ENCODE results near the gene KCNH1.

DNA sequence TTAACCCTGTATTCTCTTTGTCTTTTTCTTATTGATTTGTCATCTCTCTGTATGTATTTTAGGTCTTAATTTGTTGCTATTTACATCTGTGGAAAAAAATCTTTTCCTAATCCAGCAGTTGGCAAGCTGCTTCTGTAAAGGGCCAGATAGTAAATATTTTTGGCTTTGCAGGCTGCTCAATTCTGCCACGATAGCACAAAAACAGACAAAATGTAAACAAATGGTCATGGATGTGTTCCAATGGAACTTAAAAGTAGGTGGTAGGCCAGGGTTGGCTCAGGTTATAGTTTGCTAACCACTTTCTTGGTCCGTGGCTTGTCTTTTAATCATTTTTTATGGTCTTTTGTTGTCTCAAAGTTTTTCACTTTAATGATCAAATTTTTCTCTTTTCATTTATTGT, 433.4 kb downstream of the KCNH1 start:
- no peak for TF ChIP-seq PHF8 (IDR thresholded peaks at IDR 0.05; ENCODE audit: borderline replicate concordance, low read length)
- TF ChIP-seq, protein P1, sequence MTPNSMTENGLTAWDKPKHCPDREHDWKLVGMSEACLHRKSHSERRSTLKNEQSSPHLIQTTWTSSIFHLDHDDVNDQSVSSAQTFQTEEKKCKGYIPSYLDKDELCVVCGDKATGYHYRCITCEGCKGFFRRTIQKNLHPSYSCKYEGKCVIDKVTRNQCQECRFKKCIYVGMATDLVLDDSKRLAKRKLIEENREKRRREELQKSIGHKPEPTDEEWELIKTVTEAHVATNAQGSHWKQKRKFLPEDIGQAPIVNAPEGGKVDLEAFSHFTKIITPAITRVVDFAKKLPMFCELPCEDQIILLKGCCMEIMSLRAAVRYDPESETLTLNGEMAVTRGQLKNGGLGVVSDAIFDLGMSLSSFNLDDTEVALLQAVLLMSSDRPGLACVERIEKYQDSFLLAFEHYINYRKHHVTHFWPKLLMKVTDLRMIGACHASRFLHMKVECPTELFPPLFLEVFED (CRISPR knock-in tag; conservative IDR thresholded peaks at IDR 0.05): no peak
- TF ChIP-seq SIN3A (IDR thresholded peaks at IDR 0.05; ENCODE audit: borderline replicate concordance in 2 of 2, control insufficient read depth in 1 of 2, low read depth in 2 of 2, low read length in 2 of 2): no peak
- TF ChIP-seq, protein P2, sequence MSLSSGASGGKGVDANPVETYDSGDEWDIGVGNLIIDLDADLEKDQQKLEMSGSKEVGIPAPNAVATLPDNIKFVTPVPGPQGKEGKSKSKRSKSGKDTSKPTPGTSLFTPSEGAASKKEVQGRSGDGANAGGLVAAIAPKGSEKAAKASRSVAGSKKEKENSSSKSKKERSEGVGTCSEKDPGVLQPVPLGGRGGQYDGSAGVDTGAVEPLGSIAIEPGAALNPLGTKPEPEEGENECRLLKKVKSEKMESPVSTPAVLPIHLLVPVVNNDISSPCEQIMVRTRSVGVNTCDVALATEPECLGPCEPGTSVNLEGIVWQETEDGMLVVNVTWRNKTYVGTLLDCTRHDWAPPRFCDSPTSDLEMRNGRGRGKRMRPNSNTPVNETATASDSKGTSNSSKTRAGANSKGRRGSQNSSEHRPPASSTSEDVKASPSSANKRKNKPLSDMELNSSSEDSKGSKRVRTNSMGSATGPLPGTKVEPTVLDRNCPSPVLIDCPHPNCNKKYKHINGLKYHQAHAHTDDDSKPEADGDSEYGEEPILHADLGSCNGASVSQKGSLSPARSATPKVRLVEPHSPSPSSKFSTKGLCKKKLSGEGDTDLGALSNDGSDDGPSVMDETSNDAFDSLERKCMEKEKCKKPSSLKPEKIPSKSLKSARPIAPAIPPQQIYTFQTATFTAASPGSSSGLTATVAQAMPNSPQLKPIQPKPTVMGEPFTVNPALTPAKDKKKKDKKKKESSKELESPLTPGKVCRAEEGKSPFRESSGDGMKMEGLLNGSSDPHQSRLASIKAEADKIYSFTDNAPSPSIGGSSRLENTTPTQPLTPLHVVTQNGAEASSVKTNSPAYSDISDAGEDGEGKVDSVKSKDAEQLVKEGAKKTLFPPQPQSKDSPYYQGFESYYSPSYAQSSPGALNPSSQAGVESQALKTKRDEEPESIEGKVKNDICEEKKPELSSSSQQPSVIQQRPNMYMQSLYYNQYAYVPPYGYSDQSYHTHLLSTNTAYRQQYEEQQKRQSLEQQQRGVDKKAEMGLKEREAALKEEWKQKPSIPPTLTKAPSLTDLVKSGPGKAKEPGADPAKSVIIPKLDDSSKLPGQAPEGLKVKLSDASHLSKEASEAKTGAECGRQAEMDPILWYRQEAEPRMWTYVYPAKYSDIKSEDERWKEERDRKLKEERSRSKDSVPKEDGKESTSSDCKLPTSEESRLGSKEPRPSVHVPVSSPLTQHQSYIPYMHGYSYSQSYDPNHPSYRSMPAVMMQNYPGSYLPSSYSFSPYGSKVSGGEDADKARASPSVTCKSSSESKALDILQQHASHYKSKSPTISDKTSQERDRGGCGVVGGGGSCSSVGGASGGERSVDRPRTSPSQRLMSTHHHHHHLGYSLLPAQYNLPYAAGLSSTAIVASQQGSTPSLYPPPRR (CRISPR knock-in tag; IDR thresholded peaks at IDR 0.05; ENCODE audit: borderline replicate concordance): no peak
- TF ChIP-seq POLR2A (conservative IDR thresholded peaks at IDR 0.05): no peak
